ENCODE data around the gene THYN1.

THYN1 gene

DNA sequence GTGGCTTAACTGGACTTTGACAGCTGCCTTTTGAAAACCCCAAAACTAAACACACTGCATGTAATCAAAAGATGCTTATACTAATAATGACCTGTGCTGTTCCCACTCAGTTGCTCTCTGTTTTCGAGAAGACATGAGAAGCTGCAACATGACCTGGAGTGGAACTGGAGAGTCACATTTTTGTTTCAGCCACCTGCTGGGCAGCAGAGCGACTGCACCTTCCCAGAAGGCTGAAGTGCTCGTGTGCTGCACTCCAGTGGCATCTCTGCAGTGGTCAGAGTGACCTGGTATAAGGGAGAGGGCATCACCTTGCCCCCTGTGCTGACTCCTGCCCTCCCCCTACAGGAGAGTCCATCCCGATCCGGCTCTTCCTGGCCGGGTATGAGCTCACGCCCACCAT, 8.6 kb downstream of the THYN1 start:
- Histone ChIP-seq H3K27me3 (ENCODE audit: control insufficient read depth, insufficient read depth, low read length) (no peaks in the 10 kb centered on the region), H3K9me3 (ENCODE audit: control insufficient read depth, low read depth, low read length) (no peaks in the 10 kb centered on the region), H3K9ac (ENCODE audit: low read length) (no peak overlapping the region), H3K27ac (ENCODE audit: low read length) (no peak overlapping the region), H3K4me1 (ENCODE audit: control insufficient read depth, low read depth, low read length) (no peaks in the 10 kb centered on the region), H3K4me3 (ENCODE audit: low read length) (no peak overlapping the region), H3K36me3 (ENCODE audit: control insufficient read depth, low read depth, low read length) (peaks cover 36% of the 10 kb centered on the region)

DNA sequence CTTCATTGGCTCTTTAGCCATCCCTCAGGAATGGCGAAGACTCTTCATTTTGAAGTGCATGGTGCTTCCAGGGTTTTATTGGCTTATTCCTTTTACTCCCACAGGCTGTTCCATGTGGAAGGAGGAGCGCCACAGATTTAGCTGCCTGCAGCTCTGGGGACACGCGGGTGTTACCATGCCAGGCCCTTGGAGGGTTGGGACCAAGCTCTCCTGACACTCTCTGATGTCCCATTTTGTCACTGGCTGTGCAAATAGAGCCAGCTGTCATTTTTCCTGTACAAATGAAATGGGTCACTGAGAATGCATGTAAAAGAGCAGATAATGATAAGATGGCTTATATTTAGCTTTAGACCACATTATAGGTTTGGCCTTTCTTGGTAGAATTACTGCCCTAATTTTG, 9.2 kb downstream of the THYN1 start:
- Histone ChIP-seq H3K27me3 (ENCODE audit: control insufficient read depth, insufficient read depth, low read length) (no peaks in the 10 kb centered on the region), H3K9me3 (ENCODE audit: control insufficient read depth, low read depth, low read length) (no peaks in the 10 kb centered on the region), H3K36me3 (ENCODE audit: control insufficient read depth, low read depth, low read length) (peaks cover 29% of the 10 kb centered on the region), H3K27ac (ENCODE audit: low read length) (no peak overlapping the region), H3K4me3 (ENCODE audit: low read length) (no peak overlapping the region), H3K9ac (ENCODE audit: low read length) (no peak overlapping the region), H3K4me1 (ENCODE audit: control insufficient read depth, low read depth, low read length) (no peaks in the 10 kb centered on the region)

DNA sequence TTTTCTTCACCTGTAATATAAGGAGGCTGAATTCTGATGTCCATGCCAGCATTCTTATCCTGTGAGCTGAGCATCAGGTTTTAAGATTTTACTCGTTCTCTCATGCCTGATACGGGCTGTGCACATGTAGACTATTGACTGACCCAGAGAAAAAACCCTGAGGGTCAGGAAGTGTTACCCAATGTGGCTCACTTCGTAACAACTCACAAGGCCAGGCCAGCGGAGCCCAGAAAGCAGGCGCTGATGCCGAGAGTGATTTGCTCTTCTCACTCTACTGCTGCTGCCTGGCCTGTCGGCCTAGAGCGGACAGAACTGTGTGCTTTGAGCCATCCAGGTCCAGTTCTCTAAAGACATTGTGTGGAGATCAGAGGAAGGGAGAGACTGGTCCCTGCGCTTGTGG, 10.8 kb downstream of the THYN1 start:
- Histone ChIP-seq H3K27me3 (ENCODE audit: control insufficient read depth, insufficient read depth, low read length) (no peaks in the 10 kb centered on the region), H3K9me3 (ENCODE audit: control insufficient read depth, low read depth, low read length) (no peaks in the 10 kb centered on the region), H3K4me1 (ENCODE audit: control insufficient read depth, low read depth, low read length) (no peaks in the 10 kb centered on the region), H3K9ac (ENCODE audit: low read length) (no peak overlapping the region), H3K4me3 (ENCODE audit: low read length) (no peak overlapping the region), H3K27ac (ENCODE audit: low read length) (no peak overlapping the region), H3K36me3 (ENCODE audit: control insufficient read depth, low read depth, low read length) (peaks cover 15% of the 10 kb centered on the region)

DNA sequence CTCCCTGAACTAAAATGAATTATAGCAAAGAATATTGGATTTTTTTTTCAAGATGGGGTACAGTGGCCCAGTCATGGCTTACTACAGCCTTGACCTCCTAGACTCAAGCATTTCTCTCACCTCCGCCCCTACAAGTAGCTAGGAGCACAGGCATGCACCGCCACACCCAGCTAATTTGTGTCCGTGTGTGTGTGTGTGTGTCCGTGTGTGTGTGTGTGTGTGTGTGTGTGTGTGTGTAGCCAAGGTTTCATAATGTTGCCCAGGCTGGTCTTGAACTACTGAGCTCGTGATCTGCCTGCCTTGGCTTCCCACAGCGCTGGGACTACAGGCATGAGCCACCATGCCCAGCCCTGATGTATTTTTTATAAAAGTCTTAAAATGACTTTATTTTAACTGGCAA, 12.6 kb downstream of the THYN1 start:
- H3K9ac ChIP-seq (ENCODE audit: low read length) = no peak overlapping the region
- H3K9me3 ChIP-seq (ENCODE audit: control insufficient read depth, low read depth, low read length) = no peaks in the 10 kb centered on the region
- H3K27ac ChIP-seq (ENCODE audit: low read length) = no peak overlapping the region
- H3K36me3 ChIP-seq (ENCODE audit: control insufficient read depth, low read depth, low read length) = peaks cover 11% of the 10 kb centered on the region
- no peaks in the 10 kb centered on the region for H3K27me3 ChIP-seq (ENCODE audit: control insufficient read depth, insufficient read depth, low read length)
- H3K4me1 ChIP-seq (ENCODE audit: control insufficient read depth, low read depth, low read length) = no peaks in the 10 kb centered on the region
- no peak overlapping the region for H3K4me3 ChIP-seq (ENCODE audit: low read length)

DNA sequence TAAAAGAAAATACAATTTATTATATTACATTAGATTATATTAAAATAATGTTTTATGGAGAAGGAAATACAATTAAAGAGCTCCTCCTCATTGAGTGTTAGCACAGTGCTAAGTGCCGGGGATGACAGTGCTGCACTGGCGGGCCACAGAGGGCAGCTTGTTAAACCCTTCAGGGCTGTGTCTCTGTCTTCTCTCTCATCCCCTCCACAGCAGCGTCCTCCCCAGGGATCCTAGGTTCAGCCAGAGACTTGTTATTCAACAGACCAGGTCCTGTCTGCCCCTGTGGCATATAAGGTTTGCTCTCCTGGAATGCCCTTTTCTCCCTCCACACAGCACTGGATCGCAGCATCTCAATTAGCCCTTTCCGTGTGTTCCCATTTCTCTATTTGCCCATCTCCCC, 14.2 kb downstream of the THYN1 start:
- Histone ChIP-seq H3K4me3 (ENCODE audit: low read length) (no peak overlapping the region), H3K9ac (ENCODE audit: low read length) (no peak overlapping the region), H3K27ac (ENCODE audit: low read length) (no peak overlapping the region), H3K9me3 (ENCODE audit: control insufficient read depth, low read depth, low read length) (no peaks in the 10 kb centered on the region), H3K4me1 (ENCODE audit: control insufficient read depth, low read depth, low read length) (no peaks in the 10 kb centered on the region), H3K27me3 (ENCODE audit: control insufficient read depth, insufficient read depth, low read length) (no peaks in the 10 kb centered on the region), H3K36me3 (ENCODE audit: control insufficient read depth, low read depth, low read length) (peaks cover 7% of the 10 kb centered on the region)

DNA sequence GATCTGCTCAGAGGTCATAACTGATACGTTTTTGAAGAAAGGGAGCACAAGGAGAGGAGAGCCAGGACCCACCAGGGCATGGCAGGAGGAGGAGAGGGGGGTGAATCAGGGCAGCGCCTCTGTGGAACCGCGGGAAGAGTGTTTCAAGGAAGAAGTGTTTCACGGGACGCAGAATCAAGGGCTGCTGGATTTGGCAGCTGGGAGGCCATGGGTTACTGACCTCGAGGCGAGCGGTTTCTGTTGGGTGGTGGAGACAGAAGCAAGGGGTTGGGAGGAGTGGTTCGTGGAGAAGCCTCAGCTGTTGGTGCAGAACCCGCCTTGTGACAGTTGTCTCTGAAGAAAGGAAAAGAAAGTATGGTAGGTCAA, 15.6 kb downstream of the THYN1 start:
- Histone ChIP-seq H3K36me3 (ENCODE audit: control insufficient read depth, low read depth, low read length) (no peaks in the 10 kb centered on the region), H3K4me3 (ENCODE audit: low read length) (no peak overlapping the region), H3K27me3 (ENCODE audit: control insufficient read depth, insufficient read depth, low read length) (no peaks in the 10 kb centered on the region), H3K27ac (ENCODE audit: low read length) (no peak overlapping the region), H3K9ac (ENCODE audit: low read length) (no peak overlapping the region), H3K9me3 (ENCODE audit: control insufficient read depth, low read depth, low read length) (no peaks in the 10 kb centered on the region), H3K4me1 (ENCODE audit: control insufficient read depth, low read depth, low read length) (no peaks in the 10 kb centered on the region)

DNA sequence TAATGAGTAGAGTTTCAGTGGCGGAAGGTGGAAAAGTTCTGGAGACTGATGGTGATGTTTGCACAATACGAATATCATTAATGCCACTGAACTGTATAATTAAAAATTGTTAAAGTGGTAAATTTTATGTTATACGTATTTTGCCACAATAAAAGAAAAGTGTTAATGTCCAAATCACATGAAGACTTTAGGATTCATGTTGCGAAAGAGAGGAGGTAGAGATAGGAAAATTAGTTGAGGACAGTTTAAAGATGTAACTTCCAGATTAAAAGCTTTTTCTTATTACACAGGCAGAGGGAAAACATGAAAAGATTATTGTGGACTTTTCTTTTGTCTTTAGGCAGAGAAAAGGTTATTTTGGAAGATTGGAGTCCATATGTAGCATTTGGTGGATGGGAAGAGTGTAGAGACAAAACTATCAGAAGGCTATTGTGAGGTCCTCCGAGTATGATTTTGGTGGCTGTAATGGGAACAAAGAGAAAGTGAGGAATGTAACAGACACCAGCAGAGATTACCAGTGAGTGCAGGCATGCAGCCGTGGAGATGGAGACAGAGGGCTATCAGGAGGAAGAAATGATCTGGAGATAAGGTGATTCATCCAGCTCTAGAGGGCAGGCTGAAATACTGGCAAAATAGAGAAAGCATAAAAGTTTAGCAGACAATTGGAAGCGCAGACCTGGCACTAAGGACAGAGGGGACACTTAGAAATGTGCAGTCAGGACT, 16.2 kb downstream of the THYN1 start:
- H3K9ac ChIP-seq (ENCODE audit: low read length) = no peak overlapping the region
- H3K9me3 ChIP-seq (ENCODE audit: control insufficient read depth, low read depth, low read length) = no peaks in the 10 kb centered on the region
- no peak overlapping the region for H3K27ac ChIP-seq (ENCODE audit: low read length)
- no peaks in the 10 kb centered on the region for H3K36me3 ChIP-seq (ENCODE audit: control insufficient read depth, low read depth, low read length)
- H3K4me1 ChIP-seq (ENCODE audit: control insufficient read depth, low read depth, low read length) = no peaks in the 10 kb centered on the region
- H3K4me3 ChIP-seq (ENCODE audit: low read length) = no peak overlapping the region
- no peaks in the 10 kb centered on the region for H3K27me3 ChIP-seq (ENCODE audit: control insufficient read depth, insufficient read depth, low read length)

DNA sequence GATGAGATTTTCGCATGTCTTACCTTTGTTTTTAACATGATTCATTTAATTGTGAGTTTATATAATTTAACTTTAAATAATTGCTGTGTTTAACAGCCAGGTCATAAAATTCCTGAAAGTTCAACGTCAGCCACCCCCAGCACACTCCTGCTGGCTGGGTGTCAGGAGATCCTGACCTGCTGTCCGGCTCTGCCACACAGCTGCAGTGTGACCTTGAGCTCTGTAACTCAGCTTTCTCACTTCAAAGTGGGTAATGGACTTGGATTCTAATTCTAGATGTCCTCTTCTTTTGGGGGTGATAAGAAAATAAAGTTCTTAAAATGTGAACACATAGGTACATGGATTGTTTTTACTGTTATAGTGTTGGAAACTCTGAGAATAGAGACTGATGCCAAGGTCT, 17.8 kb downstream of the THYN1 start:
- Histone ChIP-seq H3K4me1 (ENCODE audit: control insufficient read depth, low read depth, low read length) (no peaks in the 10 kb centered on the region), H3K9me3 (ENCODE audit: control insufficient read depth, low read depth, low read length) (no peaks in the 10 kb centered on the region), H3K27ac (ENCODE audit: low read length) (no peak overlapping the region), H3K4me3 (ENCODE audit: low read length) (no peak overlapping the region), H3K36me3 (ENCODE audit: control insufficient read depth, low read depth, low read length) (no peaks in the 10 kb centered on the region), H3K27me3 (ENCODE audit: control insufficient read depth, insufficient read depth, low read length) (no peaks in the 10 kb centered on the region), H3K9ac (ENCODE audit: low read length) (no peak overlapping the region)

DNA sequence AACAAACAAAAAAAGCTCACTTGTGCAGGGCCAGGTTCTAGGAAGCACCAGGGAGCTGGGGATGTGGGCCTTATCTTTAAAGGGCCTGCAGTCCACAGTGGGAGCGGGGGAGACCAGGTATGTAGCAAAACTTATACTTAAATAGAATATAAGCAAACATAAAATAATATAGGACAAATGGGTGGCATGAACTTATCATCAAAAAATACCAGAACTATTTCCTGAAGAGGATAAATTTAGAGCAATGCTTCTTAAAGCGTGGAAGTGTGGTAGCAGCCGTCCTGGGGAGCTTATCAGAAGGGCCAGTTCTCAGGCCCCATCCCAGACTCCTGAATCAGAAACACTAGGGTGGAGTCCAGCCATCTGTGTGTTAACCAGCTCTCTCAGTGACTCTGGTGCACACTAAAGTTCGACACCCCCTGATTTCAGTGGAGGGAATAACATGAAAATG, 19.4 kb downstream of the THYN1 start:
- no peaks in the 10 kb centered on the region for H3K36me3 ChIP-seq (ENCODE audit: control insufficient read depth, low read depth, low read length)
- no peaks in the 10 kb centered on the region for H3K4me1 ChIP-seq (ENCODE audit: control insufficient read depth, low read depth, low read length)
- no peak overlapping the region for H3K9ac ChIP-seq (ENCODE audit: low read length)
- no peak overlapping the region for H3K4me3 ChIP-seq (ENCODE audit: low read length)
- no peaks in the 10 kb centered on the region for H3K9me3 ChIP-seq (ENCODE audit: control insufficient read depth, low read depth, low read length)
- no peak overlapping the region for H3K27ac ChIP-seq (ENCODE audit: low read length)
- no peaks in the 10 kb centered on the region for H3K27me3 ChIP-seq (ENCODE audit: control insufficient read depth, insufficient read depth, low read length)

DNA sequence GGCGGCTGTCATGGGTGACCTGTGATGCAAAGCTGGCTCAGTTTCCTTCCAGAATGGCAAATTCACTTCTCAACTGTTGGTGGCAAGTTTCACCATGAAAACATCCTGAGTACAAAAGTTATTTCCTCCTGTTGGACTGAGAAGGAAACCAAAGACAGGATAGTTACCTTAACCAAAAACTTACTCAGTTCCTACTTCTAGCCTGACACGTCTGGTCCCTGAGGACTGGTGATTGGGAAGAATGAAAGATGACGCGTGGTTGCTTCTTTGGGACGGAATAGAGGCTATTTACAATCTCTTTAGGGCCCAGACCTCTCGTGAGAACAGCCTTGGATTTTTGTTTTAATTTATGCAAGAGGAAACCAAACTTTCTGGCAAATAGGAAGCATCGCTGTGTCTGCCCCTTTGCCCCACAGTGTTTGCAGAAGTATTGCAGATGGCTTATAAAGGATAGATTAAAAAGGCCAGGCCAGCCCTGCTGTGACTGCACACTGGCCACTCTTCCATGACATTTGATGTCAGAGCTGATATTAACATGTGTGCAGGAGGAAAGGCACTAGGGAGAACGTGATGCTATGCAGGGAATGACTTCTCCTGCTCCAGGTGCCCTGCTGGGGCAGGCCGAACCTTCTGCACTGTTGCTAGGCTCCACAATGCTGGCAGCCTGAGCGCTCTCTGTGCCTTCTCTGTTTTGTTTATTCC, 21.0 kb downstream of the THYN1 start:
- Histone ChIP-seq H3K4me1 (ENCODE audit: control insufficient read depth, low read depth, low read length) (no peaks in the 10 kb centered on the region), H3K36me3 (ENCODE audit: control insufficient read depth, low read depth, low read length) (no peaks in the 10 kb centered on the region)

DNA sequence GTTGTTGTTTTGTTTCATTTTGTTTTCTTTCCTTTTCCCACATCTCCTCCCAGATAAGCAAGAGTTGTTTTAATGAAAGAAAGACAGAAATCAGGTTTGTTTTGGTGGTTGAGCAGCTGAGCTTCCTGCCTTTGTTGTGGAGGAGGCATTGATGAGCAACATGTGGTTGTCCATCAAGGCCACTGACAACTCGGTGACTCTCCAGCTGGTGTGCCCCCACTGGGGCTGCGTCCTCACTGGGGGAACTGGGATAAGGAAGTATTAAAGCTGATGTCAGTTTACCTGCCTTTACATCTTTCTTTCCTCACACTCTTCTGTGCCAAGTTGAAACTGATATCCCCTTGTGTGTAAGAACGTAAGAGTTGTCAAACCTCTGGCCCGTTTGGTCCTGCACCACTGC, 22.8 kb downstream of the THYN1 start:
- H3K9ac ChIP-seq (ENCODE audit: low read length) = no peak overlapping the region
- H3K9me3 ChIP-seq (ENCODE audit: control insufficient read depth, low read depth, low read length) = no peaks in the 10 kb centered on the region
- peaks cover 12% of the 10 kb centered on the region for H3K27me3 ChIP-seq (ENCODE audit: control insufficient read depth, insufficient read depth, low read length)
- peaks cover 6% of the 10 kb centered on the region for H3K4me1 ChIP-seq (ENCODE audit: control insufficient read depth, low read depth, low read length)
- no peaks in the 10 kb centered on the region for H3K36me3 ChIP-seq (ENCODE audit: control insufficient read depth, low read depth, low read length)
- H3K27ac ChIP-seq (ENCODE audit: low read length) = no peak overlapping the region
- H3K4me3 ChIP-seq (ENCODE audit: low read length) = no peak overlapping the region

More for the DNA sequence above, 21.0 kb downstream of the THYN1 start:
- Histone ChIP-seq H3K9me3 (ENCODE audit: control insufficient read depth, low read depth, low read length) (no peaks in the 10 kb centered on the region), H3K9ac (ENCODE audit: low read length) (no peak overlapping the region), H3K27ac (ENCODE audit: low read length) (no peak overlapping the region), H3K27me3 (ENCODE audit: control insufficient read depth, insufficient read depth, low read length) (no peaks in the 10 kb centered on the region), H3K4me3 (ENCODE audit: low read length) (no peak overlapping the region)

All from iPS-18a (cell line).